ENCODE data around the gene PDIA5.
"Not testable (repeated sequence)": the region's sequence is repeated elsewhere in the genome, so short reads cannot be mapped to it uniquely, and the experiment has no call there.

PDIA5 gene

DNA sequence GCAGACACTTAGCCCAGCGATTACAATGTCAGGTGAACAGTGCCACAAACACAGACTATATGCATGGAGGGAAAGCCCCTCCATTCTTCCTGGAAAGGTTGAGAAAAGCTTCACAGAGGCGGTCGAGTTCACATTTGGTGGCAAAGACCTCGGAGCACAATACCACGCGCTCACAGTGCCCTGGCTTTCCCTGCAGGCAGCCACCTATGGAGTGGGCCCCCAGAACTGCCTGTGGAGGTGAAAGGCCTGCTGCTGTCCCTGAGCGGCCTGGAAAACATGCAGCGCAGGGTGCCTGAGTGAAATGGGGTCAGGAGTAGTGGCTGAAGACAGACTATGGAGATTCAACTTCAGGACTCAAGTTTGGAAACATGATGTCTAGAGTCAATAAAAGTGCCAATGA is 26.9 kb downstream of the PDIA5 start:
- DNase-seq (ENCODE audit: low spot score) = no peak

DNA sequence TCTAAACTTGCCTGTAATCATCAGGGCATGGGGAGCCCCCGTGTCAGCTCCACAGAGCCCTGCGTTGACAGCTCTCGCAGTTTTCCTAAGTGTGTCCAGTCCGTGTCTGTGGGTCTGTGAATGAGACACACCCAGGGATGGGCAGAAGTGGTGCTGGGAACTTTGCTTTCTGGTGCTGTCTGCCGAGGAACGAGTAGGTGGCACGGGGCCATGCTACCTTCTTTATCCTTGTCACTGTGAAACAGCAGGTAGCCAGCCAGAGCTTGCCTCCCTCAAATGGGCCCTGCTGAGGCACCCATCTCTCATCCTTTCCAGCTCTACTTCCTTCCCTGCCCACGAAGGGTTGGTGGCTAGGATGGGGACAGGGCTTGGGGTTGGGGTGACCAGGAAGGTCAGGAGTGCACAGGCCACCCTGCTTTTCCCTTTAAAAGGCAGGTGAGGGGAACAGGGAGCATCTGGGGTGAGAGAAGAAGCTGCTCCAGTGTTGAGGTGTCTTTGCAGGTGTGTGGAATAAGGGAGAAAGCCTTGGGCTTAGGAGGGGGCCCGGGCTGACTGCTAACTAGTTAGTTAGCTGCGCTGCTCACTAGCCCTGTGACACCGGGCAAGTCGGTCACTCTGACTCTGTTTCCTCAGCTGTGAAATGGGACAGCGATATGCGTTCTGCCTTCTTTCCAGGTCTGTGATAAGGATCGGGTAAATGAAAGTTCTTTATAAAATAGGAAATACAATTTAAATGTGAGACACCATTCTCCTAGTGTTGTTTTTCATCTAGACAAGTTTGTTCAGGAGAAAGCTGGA is 27.9 kb downstream of the PDIA5 start:
- DNase-seq (ENCODE audit: low spot score) = no peak

DNA sequence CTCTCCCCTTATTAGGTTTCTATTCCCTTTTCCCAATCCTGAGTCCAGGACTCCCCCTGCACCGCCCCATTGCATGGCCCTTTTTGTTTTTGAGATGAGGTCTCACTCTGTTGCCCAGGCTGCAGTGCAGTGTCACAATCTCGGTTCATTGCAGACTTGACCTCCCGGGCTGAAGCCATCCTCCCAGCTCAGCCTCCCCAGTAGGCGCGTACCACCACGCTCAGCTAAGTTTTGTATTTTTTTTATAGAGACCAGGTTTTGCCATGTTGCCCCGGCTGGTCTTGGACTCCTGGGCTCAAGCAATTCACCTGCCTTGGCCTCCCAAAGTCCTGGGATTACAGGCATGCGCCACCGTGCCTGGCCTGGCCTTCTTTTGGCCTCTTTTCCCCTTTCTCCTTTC is 29.3 kb downstream of the PDIA5 start:
- DNase-seq (ENCODE audit: low spot score) = no peak

DNA sequence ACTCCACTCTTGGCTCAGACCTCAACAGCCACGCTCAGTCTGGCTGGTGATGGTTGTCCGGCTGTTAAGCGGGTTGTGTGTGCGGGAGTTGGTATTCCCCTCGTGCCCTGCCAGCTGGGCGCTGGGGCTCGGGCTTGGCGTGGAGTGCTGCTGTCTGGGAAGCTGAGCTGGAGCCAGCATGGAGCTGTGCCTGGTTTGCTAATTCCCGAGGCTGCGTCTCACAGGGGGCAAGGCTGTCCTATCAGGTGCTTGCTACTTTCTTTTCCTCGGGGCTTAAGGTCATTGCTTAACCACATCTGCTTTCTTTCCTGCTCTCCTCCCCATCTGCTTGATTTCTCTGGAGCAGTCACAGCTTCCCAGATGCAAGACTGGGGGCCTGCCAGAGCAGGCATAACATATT is 29.9 kb downstream of the PDIA5 start:
- peak; percentile 76 for DNase-seq (ENCODE audit: low spot score)

DNA sequence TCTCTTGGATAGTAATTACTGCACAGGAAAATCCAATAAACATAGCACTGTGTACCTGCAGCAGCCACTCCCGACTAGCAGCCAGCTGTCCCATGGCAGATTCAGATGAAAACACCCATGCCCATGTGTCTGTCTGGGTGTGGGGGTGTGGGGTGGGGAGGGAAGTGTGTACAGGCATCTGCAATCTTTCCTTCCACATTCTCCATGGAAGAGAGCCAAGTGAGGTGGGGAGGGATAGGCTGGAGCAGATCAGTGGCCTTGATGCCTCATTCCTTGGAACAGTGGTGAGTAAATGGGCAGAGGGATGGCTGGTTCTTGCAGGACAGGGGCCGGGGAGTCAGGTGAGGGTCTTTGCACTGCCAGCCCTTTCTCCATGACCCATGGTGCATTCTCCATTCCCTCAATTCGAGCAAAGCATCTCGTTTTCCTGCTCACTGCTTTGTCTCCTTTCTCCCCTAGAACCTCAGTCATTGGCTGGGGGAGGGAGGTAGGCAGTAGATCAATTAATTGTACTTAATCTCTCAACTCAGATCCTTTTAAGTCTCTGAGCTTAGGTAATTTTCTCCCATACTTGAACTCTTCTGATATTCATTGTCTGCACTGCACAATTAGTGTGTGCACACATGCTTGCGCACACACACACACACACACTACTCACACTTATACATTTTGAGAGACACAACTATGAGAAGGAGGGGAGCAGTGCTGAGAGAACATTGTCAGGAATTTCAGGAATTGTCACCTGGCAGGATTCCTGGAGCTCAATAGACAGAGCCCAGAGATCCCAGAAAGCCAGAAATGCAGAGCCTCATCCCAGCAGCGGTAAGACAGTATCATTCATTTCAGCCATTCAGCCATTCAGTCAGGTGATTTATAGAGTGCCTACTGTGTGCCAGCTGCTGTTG is 31.9 kb downstream of the PDIA5 start:
- peak; percentile 55 for DNase-seq (ENCODE audit: low spot score)

DNA sequence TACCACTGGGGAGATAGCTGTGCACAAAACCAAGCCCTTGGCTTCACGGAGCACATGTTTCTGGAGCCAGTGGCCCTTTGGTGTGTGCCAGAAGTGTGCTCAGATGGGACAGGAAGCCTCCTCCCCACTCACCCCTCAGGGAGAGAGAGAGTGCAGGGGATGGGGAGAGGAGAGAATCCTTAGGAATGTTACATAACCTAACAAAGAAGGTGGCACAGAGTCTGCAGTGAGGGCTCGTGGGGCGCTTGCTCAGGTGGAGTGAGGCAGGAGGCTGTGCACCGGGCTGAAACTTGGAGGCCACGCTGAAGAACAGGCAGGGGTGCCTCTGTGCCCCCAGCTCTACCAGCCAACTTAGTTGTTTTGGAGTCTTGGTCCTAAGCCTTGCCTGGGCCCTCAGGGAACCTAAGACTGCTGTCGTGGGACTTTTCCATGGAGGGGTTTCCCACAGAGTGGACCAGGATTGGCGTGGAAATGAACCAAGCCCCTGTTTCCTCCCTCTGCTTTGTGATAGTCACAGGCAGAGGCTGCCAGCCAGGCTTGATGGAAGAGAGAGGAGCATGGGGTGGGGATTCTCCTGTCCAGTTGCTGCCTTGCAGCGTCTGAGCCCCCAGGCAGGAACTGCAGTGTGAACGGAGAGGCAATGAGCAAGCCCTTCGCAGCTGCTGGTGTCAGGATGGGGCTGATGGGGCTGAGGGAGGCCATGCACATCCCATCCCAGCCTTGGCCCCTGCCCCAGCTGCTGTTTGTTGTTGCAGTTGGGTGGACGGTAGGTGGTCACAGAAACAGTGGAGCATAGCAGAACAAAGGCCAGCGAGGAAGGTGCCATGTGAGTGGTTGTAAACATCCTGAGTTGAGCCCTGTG is 32.7 kb downstream of the PDIA5 start:
- no peak for DNase-seq (ENCODE audit: low spot score)

DNA sequence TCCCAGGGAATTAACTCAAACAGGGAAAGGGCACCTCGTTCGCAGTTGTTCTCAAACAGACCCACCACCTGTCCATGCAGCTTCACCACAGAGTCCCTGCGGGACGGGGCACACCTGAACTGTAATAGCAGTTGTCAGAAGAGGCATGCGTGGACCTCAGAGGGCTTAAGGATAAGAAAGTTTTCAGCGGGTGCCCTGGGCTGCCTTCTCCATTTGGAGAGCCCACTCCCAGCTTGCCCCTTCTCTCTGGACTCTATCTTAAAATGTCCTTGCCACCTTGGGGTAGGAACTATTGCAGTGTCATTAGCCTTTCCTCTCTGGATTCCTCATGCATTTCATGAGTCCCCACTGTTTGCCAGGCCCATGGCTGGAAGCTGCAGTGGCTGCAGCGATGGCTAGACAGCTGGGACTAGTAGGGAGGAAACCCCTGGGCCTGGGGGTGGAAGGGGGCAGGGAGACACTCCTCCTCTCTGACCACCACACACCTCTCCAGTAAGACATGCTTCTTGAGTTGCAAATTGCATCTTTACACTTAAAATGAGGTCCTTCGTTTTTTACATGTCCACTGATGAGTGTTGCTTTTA is 33.5 kb downstream of the PDIA5 start:
- DNase-seq (ENCODE audit: low spot score) = no peak

DNA sequence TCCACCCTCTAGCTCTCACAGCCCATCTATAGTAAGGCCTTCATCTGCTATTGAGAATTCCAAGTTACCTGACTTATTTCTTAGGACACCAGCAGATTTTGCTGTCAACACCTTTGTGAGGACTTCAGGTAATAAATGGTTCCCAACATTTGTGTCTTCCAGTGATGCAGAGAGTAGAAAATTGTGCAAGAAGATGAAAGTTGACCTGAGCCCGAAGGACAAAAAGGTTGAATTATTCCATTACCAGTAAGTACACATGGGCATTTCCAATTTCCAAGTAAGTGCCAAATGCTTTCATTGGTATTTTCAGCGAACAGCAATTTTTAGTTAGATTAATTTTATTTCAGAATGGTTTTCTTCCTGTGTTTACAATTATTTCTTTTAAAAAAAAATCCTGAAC is 35.4 kb downstream of the PDIA5 start:
- no peak for DNase-seq (ENCODE audit: low spot score)

DNA sequence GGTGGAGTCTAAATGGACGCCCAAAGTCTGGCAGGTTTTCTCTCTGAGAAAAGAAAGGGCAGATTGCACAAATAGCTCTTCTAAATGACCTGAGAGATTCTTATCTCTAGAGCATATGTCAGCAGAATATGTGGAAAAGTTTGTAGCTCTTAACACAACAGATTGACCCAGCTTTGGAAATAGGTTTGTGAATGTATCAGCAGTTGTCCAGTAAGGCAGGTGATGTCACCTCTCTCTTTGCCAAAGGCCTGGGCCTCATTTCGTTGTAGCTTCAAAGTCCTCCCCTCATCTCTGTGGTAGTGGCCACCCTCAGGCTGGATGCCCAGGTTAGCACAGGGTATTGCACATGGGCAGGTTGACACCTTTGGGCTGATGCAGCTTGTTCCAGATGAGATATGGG is 36.0 kb downstream of the PDIA5 start:
- DNase-seq (ENCODE audit: low spot score) = no peak

DNA sequence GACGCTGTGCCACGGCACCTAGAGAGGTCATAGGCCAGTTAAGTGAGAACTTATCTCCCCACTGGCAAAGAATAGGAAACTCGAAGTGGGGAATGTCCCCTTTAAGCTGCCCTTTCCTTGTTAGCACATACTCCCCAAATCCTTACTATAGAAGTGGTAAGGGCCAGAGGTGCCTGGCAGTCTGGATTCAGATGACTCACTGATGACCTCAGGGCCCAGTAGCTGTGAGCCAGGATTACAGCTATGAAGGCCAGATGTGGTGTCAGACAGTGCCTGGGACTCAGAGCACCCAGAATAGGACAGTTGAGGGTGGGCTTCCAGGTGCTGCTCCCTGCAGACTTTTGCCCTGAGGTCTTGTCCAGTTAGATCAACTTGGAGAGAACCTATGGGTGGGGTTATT is 37.7 kb downstream of the PDIA5 start:
- peak; percentile 93 for DNase-seq (ENCODE audit: low spot score)

DNA sequence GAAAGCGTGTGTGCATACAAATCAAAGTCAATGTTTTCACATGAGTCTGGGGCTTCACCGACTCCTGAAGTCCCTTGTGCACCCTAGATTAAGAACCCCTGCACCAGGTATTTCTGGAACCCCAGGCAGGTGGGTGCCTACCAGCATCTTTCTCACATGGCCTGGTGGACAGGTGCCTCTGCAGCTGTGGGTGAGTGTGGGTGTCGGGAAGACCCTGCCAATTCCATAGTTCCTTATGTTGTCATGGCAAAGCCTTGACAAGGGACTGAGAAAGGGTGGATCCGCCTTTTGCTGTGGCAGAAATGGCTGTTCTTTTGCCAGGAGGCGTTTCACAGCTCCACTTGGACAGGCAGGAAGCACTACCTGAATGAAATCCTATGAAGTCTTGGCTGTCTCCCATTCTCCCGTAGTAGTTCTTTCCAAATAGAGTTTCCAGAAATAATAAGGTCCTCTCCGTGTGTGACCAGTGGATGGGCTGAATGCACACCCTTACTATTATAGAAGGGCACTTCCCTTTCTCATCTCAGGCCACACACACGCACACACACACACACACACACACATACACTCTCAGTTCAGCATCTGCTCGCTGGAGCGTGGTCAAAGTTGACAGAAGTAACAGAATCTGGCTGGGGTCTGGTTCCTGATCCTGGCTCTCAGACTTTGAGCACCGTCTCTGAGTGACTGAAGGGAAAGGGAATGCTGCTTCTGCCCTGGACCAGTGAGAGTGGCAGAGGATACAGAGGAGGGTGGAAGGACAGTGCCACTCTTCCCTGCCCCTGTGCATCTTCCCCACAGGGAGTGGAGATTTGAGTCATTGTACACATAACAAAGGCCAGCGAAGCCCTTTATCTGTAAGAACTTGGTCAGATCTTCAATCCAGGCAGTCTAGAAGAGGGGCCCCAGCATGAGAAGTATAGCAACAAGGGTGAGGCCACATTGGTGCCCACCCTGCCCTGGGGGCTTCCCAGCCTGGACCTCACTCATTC is 38.7 kb downstream of the PDIA5 start:
- no peak for DNase-seq (ENCODE audit: low spot score)

DNA sequence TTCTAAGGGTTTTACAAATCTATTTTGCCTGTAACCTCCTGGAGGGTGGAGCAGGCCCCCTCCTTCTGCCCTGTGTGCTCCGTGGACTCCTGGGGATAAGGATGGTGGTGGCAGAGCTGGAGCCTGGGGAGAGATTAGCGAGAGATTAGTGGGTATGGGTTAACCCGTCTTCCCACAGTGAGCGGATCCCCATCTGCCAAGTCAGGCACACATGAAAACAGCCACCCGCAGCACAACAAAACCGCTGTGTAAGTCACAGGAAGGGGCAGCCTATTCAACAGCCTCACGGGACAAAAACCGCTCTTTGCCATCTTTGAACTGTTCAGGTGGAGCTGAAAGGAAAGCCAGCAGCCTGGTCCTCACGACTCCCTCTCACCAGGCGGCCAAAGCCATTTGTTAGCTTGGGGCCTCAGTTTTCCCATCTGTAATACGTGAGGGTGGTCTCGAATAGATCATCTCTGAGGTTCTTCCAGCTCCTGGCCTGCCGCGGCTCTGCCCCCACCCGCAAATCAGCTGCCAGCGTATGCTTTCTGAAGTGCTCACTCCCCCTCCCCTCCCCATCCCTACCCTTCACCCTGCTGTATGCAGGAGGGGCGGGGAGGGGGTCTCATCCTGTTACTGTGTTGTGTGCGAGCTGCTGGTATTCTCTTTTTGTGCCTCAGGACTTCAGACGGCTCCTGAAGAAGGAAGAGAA is 43.6 kb downstream of the PDIA5 start:
- DNase-seq (ENCODE audit: low spot score) = no peak

DNA sequence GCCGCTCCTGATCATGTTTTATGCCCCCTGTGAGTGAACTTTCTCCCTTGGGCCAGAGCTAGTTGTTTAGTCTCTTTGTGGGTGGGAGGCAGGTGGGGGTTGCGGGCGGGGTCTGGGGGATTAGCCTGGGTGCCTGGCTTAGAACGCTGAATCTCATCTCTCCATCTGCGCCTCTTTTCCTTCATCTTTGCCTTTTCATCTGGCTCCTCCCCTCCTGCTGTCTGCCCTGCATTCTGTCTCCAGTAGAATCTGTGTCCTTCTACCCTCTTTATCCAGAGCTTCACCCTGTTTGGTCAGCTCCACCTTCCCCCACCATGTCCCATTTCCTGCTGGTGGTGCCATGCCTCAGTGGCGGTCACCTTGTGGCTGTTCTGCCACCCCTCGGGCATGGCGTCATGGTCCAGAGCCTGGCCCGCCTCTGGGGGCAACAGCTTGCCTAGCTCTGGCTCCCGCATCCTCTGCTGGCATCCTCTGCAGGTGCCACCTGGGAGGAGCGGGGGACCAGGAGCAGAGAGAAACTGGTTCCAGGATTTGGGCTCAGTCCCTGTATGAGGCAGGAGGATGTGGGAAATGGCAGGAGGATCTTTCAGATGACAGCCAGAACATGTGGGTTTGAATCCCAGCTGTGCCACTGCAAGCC is 44.3 kb downstream of the PDIA5 start:
- no peak for DNase-seq (ENCODE audit: low spot score)

DNA sequence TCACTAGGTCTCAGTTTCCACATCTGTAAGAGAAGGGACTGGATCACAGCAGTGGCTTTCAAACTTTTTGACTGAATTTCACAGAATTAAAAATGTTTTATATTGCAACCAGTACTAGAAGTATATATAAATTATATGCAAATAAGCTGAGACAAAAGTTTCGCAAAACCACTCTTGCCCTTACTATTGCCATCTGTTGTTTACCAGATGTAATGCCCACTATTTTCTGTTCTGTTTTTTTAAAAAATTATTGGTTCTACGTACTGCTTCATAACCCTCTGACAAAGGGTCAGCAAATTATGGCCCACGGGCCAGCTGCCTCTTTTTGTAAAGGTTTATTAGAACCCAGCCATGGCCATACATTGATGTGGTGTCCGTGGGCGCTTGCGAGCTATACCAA is 44.8 kb downstream of the PDIA5 start:
- DNase-seq (ENCODE audit: low spot score) = no peak

DNA sequence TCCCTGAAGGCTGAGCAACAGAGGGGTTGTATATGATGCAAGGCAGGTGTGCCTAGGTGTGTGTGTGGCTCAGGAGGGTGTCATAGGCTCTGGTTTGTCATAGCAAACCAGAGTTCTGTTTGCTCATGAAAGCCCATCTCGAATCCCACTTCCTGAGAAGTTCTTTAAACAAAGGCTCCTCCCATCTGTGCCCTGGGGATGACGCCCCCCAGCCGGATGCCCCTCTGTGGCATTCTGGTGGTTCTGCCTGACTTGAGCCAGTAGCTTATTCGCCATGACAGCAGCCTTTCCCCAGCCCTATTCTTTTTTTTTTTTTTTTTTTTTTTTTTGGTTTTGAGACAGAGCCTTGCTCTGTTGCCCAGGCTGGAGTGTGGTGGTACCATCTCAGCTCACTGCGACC is 45.4 kb downstream of the PDIA5 start:
- no peak for DNase-seq (ENCODE audit: low spot score)

DNA sequence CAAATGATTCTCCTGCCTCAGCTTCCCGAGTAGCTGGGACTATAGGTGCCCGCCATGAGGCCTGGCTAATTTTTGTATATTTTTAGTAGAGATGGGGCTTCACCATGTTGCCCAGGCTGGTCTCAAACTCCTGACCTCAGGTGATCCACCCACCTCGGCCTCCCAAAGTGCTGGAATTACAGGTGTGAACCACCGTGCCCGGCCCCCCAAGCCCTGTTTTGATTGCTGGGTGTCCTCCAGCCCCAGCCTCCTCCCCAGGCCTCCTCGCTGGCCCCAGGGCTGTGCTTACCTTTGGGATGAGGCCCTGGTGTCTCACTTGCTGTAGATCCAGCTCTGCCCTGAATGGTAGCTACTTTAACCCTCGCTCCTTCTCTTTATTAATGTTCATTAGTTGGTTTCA is 45.8 kb downstream of the PDIA5 start:
- DNase-seq (ENCODE audit: low spot score) = not testable (repeated sequence)

DNA sequence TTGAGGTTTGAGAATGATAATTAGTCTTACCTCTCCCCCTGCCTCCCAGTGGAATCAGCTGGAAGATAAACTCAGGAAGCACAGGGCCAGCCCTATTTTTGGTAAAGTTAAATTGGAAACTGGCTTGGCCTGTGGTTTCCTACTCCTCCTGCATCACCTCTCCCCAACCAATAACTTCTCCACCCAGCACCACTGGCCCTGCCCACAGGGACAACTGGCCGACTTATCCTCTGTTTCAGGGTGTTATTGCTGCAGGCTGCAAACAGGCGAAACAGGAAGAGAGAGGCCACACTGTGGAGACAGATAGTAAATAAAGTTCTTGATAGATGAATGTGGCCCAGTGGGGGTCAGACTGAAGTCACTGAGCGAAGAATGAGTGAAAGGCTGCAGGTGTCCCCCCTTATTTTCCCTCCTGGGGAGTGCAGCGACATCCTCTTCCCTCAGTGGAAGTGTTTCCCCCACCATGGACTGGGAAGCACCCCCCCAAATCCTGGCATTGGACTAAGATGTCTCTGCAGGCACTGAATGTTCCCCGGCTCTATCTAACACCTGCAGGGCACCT is 47.1 kb downstream of the PDIA5 start:
- DNase-seq (ENCODE audit: low spot score) = no peak

DNA sequence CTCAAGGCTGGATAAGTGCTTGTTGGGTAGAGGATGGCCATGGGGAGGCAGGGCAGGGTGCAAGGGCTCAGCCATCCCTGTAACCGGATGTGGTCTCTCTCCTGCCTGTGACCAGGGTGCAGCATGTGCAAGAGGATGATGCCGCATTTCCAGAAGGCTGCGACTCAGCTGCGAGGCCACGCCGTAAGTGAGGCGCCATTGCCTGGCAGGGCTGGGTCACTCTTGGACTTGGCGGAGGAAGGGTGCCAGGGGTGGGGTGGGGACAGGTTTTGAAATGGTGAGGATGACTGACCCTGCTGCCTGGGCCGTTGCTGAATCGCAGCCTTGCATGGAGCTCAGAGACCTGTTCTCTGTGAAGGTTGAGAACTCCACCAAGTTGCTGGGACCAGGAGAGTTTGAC is 49.3 kb downstream of the PDIA5 start:
- DNase-seq (ENCODE audit: low spot score) = no peak

DNA sequence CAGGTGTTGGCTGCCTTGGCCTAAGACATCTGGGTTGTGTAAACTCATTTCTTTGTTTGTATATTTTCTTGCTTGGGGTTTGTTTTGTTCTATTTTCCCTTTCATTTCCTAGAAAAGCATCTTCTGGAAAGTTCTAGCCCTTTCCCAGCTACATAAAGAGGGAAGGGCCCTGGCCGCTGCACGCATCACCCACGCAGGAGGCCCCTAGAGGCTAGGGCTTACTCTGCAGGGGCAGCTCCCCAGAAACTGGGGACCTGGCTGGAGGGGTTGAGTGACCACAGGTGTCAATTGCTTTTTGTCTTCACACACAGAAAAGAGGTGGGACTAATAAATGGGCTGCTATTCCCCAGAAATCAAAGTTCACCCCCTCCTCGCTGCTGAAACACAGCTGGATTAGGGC is 52.6 kb downstream of the PDIA5 start:
- DNase-seq (ENCODE audit: low spot score) = no peak

All from AG08395 (cell line).